HG03565 (cell line): ENCODE measurements around the gene CGGBP1.
"Not testable (repeated sequence)": the region's sequence is repeated elsewhere in the genome, so short reads cannot be mapped to it uniquely, and the experiment has no call there.

ENCODE experiments used
- ATAC-seq: cut with Tn5 transposase; IDR thresholded peaks from one replicate; pipeline ENCODE4 v1.9.1; 2021; ENCODE audit warnings: mild to moderate bottlenecking, moderate library complexity; ENCODE audit not compliant: unreplicated experiment

The CGGBP1 gene

DNA sequence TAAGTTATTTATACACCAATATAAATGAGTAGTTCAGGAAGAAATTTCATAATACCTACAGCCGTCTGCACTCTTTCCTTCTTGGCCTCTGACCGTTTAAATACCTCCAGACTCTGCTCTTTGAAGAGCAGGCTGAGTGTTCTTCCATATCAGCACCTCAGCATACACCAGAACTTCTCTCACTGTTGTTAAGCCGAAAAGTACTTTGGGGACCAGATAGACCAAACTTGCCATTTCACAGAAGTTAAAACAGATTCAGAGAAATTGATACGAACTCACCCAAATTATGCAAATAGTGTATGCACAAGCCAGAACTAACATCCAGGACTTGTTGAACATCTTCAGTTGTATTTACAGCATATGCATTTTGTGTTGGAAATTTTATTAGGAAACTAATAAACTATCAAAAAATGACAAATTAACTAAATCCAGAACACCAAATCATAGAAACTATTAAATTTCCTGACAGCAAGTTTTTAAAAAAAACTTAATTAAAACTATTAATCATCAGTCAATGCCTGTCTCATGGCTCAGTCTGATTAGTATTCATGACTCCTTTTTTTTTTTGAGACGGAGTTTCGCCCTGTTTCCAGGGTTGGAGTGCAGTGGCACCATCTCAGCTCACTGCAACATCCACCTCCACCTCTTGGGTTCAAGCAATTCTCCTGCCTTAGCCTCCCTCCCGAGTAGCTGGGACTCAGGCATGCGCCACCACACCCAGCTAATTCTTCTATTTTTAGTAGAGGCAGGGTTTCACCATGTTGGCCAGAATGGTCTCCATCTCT, 24.1 kb downstream of the CGGBP1 start:
- no peak for ATAC-seq

GRCh38 chr3:88033808-88034207, 25.0 kb downstream of the CGGBP1 start:
- no peak for ATAC-seq

DNA sequence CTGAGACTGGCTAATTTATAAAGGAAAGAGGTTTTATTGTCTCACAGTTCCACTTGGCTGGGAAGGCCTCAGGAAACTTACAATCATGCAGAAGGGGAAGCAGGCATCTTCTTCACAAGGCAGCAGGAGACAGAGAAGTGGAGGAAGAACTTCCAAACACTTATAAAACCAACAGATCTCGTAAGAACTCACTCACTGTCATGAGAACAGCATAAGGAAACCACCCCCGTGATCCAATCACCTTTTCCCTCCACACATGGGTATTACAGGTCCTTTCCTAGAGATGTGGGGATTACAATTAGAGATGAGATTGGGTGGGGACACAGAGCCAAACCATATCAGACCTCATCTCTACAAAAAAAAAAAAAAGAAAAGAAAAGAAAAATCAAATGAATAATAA, 25.7 kb downstream of the CGGBP1 start:
- ATAC-seq: no peak

DNA sequence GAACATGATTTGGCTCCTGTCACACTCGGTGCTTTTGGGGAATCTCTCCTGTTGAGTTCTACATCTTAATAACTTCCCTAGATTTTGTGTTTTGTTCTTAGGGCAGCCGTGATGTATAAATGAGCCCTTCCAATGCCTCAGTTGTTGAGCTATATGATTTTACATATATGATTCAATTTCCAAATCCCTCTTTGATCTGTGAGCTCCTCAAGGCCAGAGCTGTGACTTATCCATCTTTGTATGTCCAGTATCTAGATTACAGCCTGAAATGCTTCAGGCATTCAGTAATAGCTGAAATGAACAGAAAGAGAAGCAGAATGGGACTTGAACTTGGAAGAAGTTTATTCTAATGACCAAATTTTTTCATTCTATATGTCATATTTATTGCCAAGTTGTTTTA, 26.6 kb downstream of the CGGBP1 start:
- no peak for ATAC-seq

GRCh38 chr3:88031642-88032077, 27.1 kb downstream of the CGGBP1 start:
- ATAC-seq: peak; percentile 81

- ATAC-seq: no peak
Observed at GRCh38 chr3:88030210-88030609, 28.6 kb downstream of the CGGBP1 start.

- ATAC-seq: no peak
Observed at GRCh38 chr3:88028876-88029275, 29.9 kb downstream of the CGGBP1 start.

DNA sequence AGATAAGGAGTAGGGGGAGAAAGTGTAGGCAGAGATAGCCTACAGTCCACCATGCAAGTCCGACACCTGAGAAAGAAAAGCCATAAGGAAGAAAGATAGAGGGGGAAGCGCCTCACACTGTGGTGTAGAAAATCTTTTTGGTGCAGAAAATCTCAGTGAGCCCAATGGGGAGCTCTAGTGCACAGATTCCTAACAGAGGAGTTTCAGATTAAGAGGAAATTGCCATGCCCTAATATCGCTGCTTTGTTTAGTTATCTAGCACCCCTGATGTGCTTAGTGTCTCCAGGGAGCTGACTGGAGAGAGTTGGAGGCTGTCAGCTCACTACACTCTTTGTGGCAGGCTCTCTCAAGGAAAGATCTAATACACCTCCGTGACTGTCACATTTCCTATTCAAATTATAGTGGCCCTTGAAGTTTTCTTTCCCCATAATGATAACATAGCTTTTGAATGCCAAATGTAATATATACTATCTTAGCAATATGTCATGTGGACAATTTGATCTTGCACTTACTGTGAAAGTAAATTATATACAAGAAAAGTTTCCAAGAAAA, 33.7 kb downstream of the CGGBP1 start:
- ATAC-seq: no peak

DNA sequence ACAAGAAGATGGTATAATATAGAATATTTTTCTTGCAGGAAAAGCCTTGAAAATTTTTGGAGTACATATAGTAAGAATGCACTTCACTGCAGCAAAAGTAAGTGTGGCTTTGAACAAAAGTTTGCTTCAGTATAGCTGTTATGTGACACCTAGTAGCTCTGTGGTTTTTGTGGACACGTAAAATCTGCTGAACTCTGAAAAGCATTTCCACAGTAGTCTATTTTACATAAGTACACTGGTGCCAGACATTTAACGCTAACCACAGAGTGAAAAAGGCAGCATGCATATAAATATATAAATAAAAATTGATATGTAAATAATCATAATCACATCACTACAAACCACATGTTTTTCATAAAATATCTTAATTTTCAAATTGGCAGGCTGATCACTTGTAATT, 39.8 kb downstream of the CGGBP1 start:
- peak; percentile 99 for ATAC-seq

DNA sequence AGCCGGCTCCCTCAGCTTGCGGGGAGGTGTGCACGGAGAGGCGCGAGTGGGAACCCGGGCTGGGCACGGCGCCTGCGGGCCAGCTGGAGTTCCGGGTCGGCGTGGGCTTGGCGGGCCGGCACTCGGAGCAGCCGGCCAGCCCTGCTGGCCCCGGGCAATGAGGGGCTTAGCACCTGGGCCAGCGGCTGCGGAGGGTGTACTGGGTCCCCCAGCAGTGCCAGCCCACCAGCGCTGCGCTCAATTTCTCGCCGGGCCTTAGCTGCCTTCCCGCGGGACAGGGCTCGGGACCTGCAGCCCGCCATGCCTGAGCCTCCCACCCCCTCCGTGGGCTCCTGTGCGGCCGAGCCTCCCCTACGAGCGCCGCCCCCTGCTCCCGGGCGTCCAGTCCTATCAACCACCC, 43.1 kb downstream of the CGGBP1 start:
- not testable (repeated sequence) for ATAC-seq

- ATAC-seq: no peak
Observed at GRCh38 chr3:88013592-88013991, 45.2 kb downstream of the CGGBP1 start.

- no peak for ATAC-seq
Observed at GRCh38 chr3:88010810-88011209, 48.0 kb downstream of the CGGBP1 start.

GRCh38 chr3:88009066-88009465, 49.7 kb downstream of the CGGBP1 start:
- ATAC-seq: peak; percentile 52

DNA sequence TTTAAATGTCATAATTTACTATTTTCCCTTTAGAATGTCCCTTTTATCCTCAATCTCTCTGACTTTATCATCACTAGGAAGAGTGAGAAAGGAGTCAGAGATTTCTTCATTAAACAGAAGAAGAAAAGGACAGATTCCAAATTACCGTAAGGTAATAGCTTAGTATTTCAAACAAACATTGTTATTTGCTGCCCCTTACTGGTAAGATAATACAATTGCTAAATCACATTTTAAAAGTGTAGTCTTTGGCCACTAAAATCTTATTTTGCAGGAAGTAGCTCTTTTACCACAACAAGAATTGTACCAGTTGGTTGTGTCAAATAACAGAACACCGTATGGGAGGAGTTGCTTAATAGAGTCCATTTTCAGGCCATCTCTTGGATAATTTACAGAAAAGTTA, 53.7 kb downstream of the CGGBP1 start:
- peak; percentile 42 for ATAC-seq

- no peak for ATAC-seq
Observed at GRCh38 chr3:88003115-88003755, 55.6 kb downstream of the CGGBP1 start.

DNA sequence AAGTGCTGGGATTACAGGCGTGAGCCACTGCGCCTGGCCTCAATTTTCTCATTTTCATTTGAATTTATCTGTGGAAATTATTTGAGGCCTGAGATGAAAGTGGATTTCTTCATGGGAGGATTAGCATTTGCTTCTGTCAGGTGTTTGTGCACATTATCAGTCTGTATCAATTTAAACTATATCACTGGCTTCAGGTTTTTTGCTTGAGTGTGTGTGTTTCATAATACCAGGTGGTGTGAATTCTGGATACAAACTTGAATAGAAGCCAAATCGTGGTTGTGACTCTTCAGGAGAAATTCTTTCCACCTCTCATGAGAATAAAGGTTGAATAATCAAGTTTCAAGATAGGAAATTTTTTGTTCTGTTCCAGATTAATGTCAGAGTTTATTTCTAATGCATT, 56.4 kb downstream of the CGGBP1 start:
- ATAC-seq: no peak
